Common myeloid progenitor, CD34-positive (primary cell): ENCODE measurements around the gene SRC.

Experiments used
- CTCF ChIA-PET: fragments of 350-600 bp; sonication (Branson Sonifier 250); formaldehyde crosslinking; loops from one replicate; lab custom pipeline; 2021; ENCODE audit warnings: antibody characterized with exemption; lab: Charles Lee
- POLR2A ChIA-PET: fragments of 350-600 bp; sonication (Branson Sonifier 250); formaldehyde crosslinking; loops from one replicate; lab custom pipeline; 2021; ENCODE audit warnings: antibody characterized with exemption; lab: Charles Lee
- DNase-seq, 3 donors: peaks; one replicate each; pipeline versions ENCODE4 v3.0.0 to v3.0.0-alpha.2; 2013
- H3K27ac ChIP-seq, 2 experiments: 1 replicate in 1 of 2; 2 replicates in 1 of 2; pipeline ENCODE4 v1.7.0; 2013; ENCODE audit warnings: inconsistent platforms in 2 of 2, low read length in 2 of 2, mild to moderate bottlenecking in 2 of 2, low read depth in 1 of 2, moderate library complexity in 1 of 2; ENCODE audit not compliant: severe bottlenecking in 2 of 2, insufficient read depth in 1 of 2, poor library complexity in 1 of 2
- H3K27me3 ChIP-seq, 5 experiments: replicated peaks in 2 of 5; 1 replicate in 3 of 5; 2 replicates in 2 of 5; pipeline versions ENCODE4 v1.6.1 to v1.7.0; 2013; ENCODE audit warnings: low read length in 4 of 5, mild to moderate bottlenecking in 2 of 5, moderate library complexity in 2 of 5, inconsistent platforms in 1 of 5; ENCODE audit not compliant: insufficient read depth in 5 of 5, control insufficient read depth in 4 of 5
- H3K36me3 ChIP-seq, 4 experiments: 1 replicate in 2 of 4; 2 replicates in 2 of 4; pipeline versions ENCODE4 v1.6.1 to v1.7.0; 2013; ENCODE audit warnings: low read length in 3 of 4, control low read depth in 1 of 4, mild to moderate bottlenecking in 1 of 4; ENCODE audit not compliant: control insufficient read depth in 4 of 4, insufficient read depth in 4 of 4
- H3K4me1 ChIP-seq, 4 experiments: 1 replicate in 3 of 4; 2 replicates in 1 of 4; pipeline versions ENCODE4 v1.6.1 to v1.7.1; 2013; ENCODE audit warnings: low read length in 3 of 4, mild to moderate bottlenecking in 3 of 4, control low read depth in 1 of 4, inconsistent platforms in 1 of 4, moderate library complexity in 1 of 4; ENCODE audit not compliant: control insufficient read depth in 4 of 4, insufficient read depth in 4 of 4; ENCODE audit errors: control extremely low read depth in 1 of 4
- H3K4me3 ChIP-seq, 7 experiments: 1 replicate in 4 of 7; 2 replicates in 3 of 7; pipeline versions ENCODE4 v1.5.1 to v1.7.0; 2013; ENCODE audit warnings: mild to moderate bottlenecking in 7 of 7, low read length in 6 of 7, moderate library complexity in 6 of 7, inconsistent platforms in 2 of 7, low read depth in 2 of 7, control low read depth in 1 of 7; ENCODE audit not compliant: insufficient read depth in 4 of 7, control insufficient read depth in 1 of 7; ENCODE audit errors: extremely low read depth in 1 of 7
- H3K9me3 ChIP-seq, 5 experiments: 1 replicate in 4 of 5; 2 replicates in 1 of 5; pipeline versions ENCODE4 v1.6.1 to v1.7.1; 2013; ENCODE audit warnings: low read length in 4 of 5, mild to moderate bottlenecking in 2 of 5, inconsistent platforms in 1 of 5, low read depth in 1 of 5, moderate library complexity in 1 of 5; ENCODE audit not compliant: control insufficient read depth in 4 of 5, insufficient read depth in 2 of 5; ENCODE audit errors: control extremely low read depth in 1 of 5
- WGBS: methylation state at CpG from one replicate; pipeline ENCODE4 v1.1.5; 2013; ENCODE audit not compliant: insufficient coverage; 5-methylcytosine and 5-hydroxymethylcytosine counted together

SRC gene

DNA sequence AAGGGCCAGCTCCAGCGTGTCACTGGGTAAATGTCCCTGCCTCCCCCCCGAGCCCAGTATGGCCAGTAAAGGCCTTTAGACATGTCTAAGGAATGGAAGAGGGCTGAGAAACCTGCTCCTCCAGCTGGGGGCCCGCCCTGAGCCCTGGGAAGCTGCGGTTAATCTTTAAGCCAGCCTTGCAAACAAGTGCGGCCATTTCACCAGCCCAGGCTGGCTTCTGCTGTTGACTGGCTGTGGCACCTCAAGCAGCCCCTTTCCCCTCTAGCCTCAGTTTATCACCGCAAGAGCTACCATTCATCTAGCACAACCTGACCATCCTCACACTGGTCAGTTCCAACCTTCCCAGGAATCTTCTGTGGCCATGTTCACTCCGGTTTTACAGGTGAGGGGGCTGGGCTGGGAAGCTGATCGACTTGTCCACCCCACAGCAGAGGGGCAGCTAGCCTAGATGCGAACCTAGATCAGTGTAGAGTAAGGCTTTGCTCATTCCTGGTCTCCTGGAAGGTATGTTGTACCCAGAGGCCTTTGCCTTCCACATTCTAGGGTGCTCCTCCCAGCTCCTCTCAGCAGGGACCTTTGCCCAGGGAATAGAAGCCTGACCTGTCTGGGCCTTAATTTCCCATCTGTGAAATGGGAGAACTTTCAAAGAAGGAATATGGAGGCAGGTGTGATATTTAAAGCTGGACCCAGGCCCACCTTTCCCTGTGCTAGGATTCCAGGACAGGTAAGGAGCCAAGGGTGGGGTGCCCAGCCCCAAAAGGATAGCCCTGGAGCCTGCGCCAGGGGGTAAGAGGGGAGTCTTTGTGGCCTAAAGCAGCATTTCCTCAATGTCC is 1.2 kb upstream of the SRC start:
- WGBS = 100% methylated on average over 9 of the region's 10 CpGs
- Histone ChIP-seq H3K27me3 (no peaks in the 10 kb centered on the region), H3K36me3 (peaks cover 0 to 2% (median 0%) of the 10 kb centered on the region in 4 experiments), H3K4me3 (peak overlapping the region in 3 of 7 experiments; percentile 66 to 81 (median 71)), H3K9me3 (no peaks in the 10 kb centered on the region), H3K4me1 (peaks cover 0 to 47% (median 27%) of the 10 kb centered on the region in 4 experiments), H3K27ac (peak overlapping the region in 1 of 2 experiments; percentile 46)
- CTCF ChIA-PET = interaction anchor here (1.0 to 1.6 kb wide), 3 partner anchors 12 to 20 kb away, joined by 3 to 5 read pairs (median 4); no protein-coding TSS in a partner anchor
- no peak for DNase-seq
- POLR2A ChIA-PET = no interaction called here

DNA sequence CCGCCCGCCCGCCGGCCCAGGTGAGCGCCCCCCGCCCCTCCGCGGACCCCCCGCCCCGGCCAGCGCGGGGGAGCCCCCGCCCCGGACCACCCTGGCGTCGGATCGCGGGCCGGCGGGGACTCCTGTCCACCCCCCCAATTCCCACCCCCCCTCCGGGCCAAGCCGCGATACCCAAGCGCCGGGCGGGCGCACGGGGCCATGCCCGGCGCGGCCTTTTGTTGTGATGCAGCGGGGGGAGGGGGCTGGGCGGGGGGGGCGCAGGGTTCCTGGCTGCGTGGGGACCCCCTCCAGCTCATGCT is 245 bp downstream of the SRC start:
- no peaks in the 10 kb centered on the region for H3K27me3 ChIP-seq
- no peak overlapping the region for H3K27ac ChIP-seq
- peak overlapping the region in 5 of 7 experiments; percentile 60 to 81 (median 71) for H3K4me3 ChIP-seq
- H3K9me3 ChIP-seq = no peaks in the 10 kb centered on the region
- peaks cover 0 to 51% (median 30%) of the 10 kb centered on the region in 4 experiments for H3K4me1 ChIP-seq
- ChIA-PET POLR2A (no interaction called here), CTCF (interaction anchor here (1.2 kb wide), 1 partner anchor 33 kb away, joined by 3 read pairs; no protein-coding TSS in a partner anchor)
- H3K36me3 ChIP-seq = peaks cover 0 to 8% (median 0%) of the 10 kb centered on the region in 4 experiments
- DNase-seq = peak in 2 of 3 donors; percentile 21 to 47
- WGBS = 0% methylated on average over 2 of the region's 35 CpGs

DNA sequence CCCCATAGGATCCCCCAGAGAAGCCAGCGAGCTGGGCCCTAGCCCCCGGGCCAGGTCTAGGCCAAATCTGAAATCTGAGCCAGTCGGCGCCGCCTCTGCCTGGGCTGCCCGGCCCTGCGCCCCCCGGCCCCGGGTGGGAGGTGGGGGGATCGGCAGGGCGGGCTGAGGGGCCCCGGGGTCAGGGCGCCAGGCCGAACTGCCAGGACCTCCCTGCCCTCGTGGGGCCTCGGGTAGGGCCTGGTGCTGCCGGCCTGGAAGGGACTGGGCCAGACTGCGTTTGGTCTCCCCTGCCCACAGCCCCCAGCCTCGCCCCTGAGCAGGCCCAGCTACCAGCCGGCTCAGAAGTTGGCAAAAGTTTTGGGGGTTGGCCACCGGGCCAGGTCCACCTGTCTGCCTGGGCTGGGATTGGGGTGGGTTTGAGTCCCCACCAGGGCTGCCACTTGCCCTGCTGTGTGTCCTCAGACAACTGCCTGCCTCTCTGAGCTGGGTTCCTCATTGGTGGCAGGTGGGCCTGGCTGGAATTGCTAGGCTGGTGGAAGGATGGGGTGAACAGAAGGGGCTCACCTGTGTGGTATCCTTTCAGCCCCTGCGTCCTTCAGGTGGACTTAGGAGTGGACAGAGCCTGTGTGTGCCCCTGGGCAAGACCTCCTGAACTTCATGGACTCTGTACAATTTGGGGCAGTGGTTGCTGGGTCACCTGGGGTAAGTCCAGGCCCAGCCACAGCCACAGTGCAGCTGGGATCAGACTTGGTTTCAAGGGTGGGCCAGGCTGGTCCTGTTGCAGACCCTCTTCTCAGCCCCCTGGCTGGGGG is 801 bp downstream of the SRC start:
- DNase-seq = no peak
- POLR2A ChIA-PET = no interaction called here
- CTCF ChIA-PET = interaction anchor here (1.2 kb wide), 1 partner anchor 33 kb away, joined by 3 read pairs; no protein-coding TSS in a partner anchor
- H3K4me3 ChIP-seq = peak overlapping the region in 5 of 7 experiments; percentile 20 to 81 (median 66)
- no peaks in the 10 kb centered on the region for H3K9me3 ChIP-seq
- H3K27ac ChIP-seq = no peak overlapping the region
- H3K27me3 ChIP-seq = no peaks in the 10 kb centered on the region
- peaks cover 0 to 51% (median 30%) of the 10 kb centered on the region in 4 experiments for H3K4me1 ChIP-seq
- 28% methylated on average over 13 of the region's 22 CpGs for WGBS
- H3K36me3 ChIP-seq = peaks cover 0 to 10% (median 1%) of the 10 kb centered on the region in 4 experiments

DNA sequence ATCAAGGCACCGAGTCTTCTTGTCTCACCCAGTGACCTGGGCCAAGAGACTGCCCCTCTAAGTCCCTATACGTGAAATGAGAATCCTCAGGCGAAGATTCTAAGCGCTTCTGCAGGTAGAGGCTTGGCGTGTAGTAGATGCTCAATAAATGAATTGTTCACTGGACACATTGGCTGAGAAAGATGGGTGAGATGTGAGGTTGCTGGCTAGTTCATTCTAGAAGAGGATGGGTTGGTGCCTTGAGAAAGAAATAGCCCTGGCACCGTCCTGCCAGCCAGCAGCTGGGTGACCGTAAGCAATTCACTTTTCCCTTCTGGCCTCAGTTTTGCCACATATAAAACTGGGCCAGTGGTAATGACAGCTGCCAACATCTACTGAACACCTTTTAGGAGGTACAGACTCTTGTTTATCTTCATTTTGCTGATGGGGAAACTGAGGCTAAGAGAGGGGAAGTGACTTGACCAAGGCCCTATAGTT is 1.4 kb downstream of the SRC start:
- DNase-seq = no peak
- ChIA-PET POLR2A (interaction anchor here (1.5 kb wide), 1 partner anchor 10 kb away, joined by 4 read pairs; no protein-coding TSS in a partner anchor), CTCF (interaction anchor here (0.7 to 2.2 kb wide), 6 partner anchors 9 to 37 kb away, joined by 3 to 16 read pairs (median 4); no protein-coding TSS in a partner anchor)
- Histone ChIP-seq H3K27ac (no peak overlapping the region), H3K4me1 (peaks cover 0 to 51% (median 30%) of the 10 kb centered on the region in 4 experiments), H3K36me3 (peaks cover 0 to 11% (median 1%) of the 10 kb centered on the region in 4 experiments), H3K4me3 (peak overlapping the region in 1 of 7 experiments; percentile 26), H3K9me3 (no peaks in the 10 kb centered on the region), H3K27me3 (no peaks in the 10 kb centered on the region)
- 98% methylated on average over 7 of the region's 7 CpGs for WGBS

DNA sequence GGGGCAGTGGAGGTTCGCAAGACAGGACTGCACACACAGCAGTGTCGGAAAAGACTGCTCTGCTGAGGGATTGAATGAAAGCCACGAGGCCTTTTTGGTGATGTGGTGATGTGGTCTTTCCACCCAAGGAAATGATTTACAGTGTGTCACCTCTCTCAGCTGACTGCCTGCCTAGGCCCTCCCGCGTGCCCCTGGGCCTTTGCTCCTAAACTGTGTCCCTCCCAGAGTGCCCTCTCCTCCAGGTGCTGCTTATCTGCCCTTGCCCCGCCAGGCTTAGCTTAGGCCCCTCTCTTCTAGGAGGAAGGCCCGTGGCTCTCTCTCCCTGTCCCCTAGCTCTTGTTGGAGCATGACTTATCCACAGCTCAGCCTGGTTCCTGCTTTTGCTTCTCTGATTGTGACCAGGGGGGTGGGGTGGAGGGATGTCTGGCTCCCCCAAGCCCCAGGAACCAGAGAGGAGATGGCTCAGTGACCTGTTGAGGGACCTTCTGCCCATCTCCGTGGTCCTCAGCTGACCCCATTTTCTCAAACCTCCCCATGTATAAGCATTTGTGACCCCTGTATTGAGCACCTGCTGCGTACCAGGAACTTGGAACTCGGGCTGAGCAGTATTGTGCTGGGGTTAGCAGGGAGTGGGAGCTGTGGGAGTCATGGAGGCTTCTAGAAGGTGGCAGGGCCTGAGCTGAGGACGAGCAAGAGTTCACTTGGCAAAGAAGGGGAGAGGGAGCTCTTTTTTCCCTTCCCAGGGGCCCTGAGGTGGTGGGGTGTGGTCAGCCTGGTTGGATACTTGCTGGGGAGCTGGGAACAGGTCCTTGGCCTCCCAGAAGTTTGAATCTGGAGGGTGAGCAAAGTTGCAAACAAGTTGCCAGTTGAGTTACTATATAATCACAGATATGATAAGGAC is 2.2 kb downstream of the SRC start:
- 51% methylated on average over 6 of the region's 11 CpGs for WGBS
- Histone ChIP-seq H3K9me3 (no peaks in the 10 kb centered on the region), H3K4me3 (no peak overlapping the region), H3K4me1 (peaks cover 0 to 45% (median 30%) of the 10 kb centered on the region in 4 experiments), H3K27me3 (no peaks in the 10 kb centered on the region), H3K36me3 (peaks cover 0 to 11% (median 1%) of the 10 kb centered on the region in 4 experiments), H3K27ac (no peak overlapping the region)
- CTCF ChIA-PET = interaction anchor here (0.7 to 2.2 kb wide), 6 partner anchors 9 to 37 kb away, joined by 3 to 16 read pairs (median 4); no protein-coding TSS in a partner anchor
- peak in 2 of 3 donors; percentile 71 to 79 for DNase-seq
- POLR2A ChIA-PET = interaction anchor here (1.5 kb wide), 1 partner anchor 9 kb away, joined by 4 read pairs; no protein-coding TSS in a partner anchor
